ENCODE results near the gene QRFP. TPM values are rescaled to one million over a fixed set of nuclear protein-coding genes. Genes with fewer than 3 reads are reported as not detected.

Gene QRFP
- total and polyA plus RNA-seq, 2 of the 8 experiments (the other 6 are each of a cell fraction or from before 2014, with no cell fraction given): not detected

- Histone ChIP-seq H3K56ac (replicated peaks; ENCODE audit: insufficient read length, low read depth, low read length) (no peak overlapping the region), H2BK15ac (ENCODE audit: low read length) (no peak overlapping the region), H3K9me3 (ENCODE audit: insufficient read depth in 2 of 2, low read depth in 1 of 2, low read length in 1 of 2) (no peaks in the 10 kb centered on the region), H3K4me3 (ENCODE audit: extremely low read depth in 1 of 4, insufficient read depth in 2 of 4, low read depth in 3 of 4, low read length in 4 of 4) (no peak overlapping the region), H3K4me2 (ENCODE audit: insufficient read depth in 1 of 2, low read depth in 2 of 2, low read length in 2 of 2) (no peak overlapping the region), H3K36me3 (ENCODE audit: control insufficient read depth in 2 of 4, insufficient read depth in 4 of 4, low read length in 3 of 4) (no peaks in the 10 kb centered on the region), H2BK20ac (ENCODE audit: low read length) (no peak overlapping the region), H4K91ac (replicated peaks; ENCODE audit: insufficient read length, low read length) (no peak overlapping the region), H3K18ac (ENCODE audit: extremely low read depth, low read length) (no peak overlapping the region), H3K79me1 (ENCODE audit: low read depth, low read length) (no peaks in the 10 kb centered on the region), H3K4ac (replicated peaks; ENCODE audit: insufficient read length, low read depth, low read length) (peak overlapping the region; percentile 17), H2AFZ (ENCODE audit: low read length) (no peak overlapping the region), H4K20me1 (replicated peaks in 1 of 2; ENCODE audit: control insufficient read depth in 1 of 2, insufficient read depth in 2 of 2, low read length in 2 of 2) (no peaks in the 10 kb centered on the region), H3K9ac (replicated peaks in 1 of 4; ENCODE audit: extremely low read depth in 1 of 4, low read depth in 3 of 4, low read length in 3 of 4) (no peak overlapping the region), H2BK5ac (ENCODE audit: low read depth, low read length) (no peak overlapping the region), H4K5ac (ENCODE audit: insufficient read length, low read depth, low read length) (no peak overlapping the region), H3K27me3 (replicated peaks in 1 of 4; ENCODE audit: control insufficient read depth in 3 of 4, extremely low read depth in 1 of 4, insufficient read depth in 3 of 4, low read length in 3 of 4) (no peaks in the 10 kb centered on the region; a peak in 1 of 7 replicates), H4K8ac (ENCODE audit: extremely low read depth, insufficient read depth, low read length) (no peak overlapping the region), H3K23me2 (ENCODE audit: low read depth, low read length) (no peaks in the 10 kb centered on the region), H3K14ac (ENCODE audit: insufficient read length) (no peak overlapping the region), H2BK120ac (replicated peaks; ENCODE audit: low read depth, low read length) (no peak overlapping the region), H3K23ac (ENCODE audit: insufficient read length) (no peak overlapping the region), H3K79me2 (ENCODE audit: control insufficient read depth in 1 of 2, insufficient read depth in 2 of 2, low read length in 2 of 2) (no peaks in the 10 kb centered on the region), H2AK5ac (ENCODE audit: low read depth, low read length) (no peak overlapping the region), H3K27ac (ENCODE audit: low read depth, low read length) (no peak overlapping the region), H2BK12ac (ENCODE audit: low read depth, low read length) (peak overlapping the region; percentile 27; the same call in 1 of the 2 replicates), H3K4me1 (replicated peaks in 1 of 4; ENCODE audit: control insufficient read depth in 3 of 4, insufficient read depth in 4 of 4, low read length in 3 of 4) (peaks cover 0 to 12% (median 2%) of the 10 kb centered on the region in 4 experiments; a peak in 5 of 7 replicates)
- FAIRE-seq (no peak), DNase-seq (ENCODE audit: low read depth in 1 of 2, low spot score in 2 of 2) (no peak)
- ChIA-PET CTCF (ENCODE audit: partially characterized antibody) (interaction anchor here (0.5 to 3.9 kb wide), 3 partner anchors 9 to 87 kb away, joined by 3 to 16 read pairs (median 3); no protein-coding TSS in a partner anchor), POLR2A (ENCODE audit: partially characterized antibody) (interaction anchor here (0.9 to 1.9 kb wide), 4 partner anchors 10 to 57 kb away, joined by 3 to 9 read pairs (median 4); no protein-coding TSS in a partner anchor)
- WGBS, 2 experiments (ENCODE audit: extremely low coverage in 1 of 2, insufficient coverage in 1 of 2, insufficient read length in 1 of 2, insufficient replicate concordance in 2 of 2, low coverage in 1 of 2, low lambda C conversion rate in 2 of 2, missing lambda C conversion rate in 1 of 2): 89% methylated on average over 41 of the region's 42 CpGs; no CpG with 5 or more reads in 1 of the 2 experiments
- TF ChIP-seq BACH1 (IDR thresholded peaks at IDR 0.05; ENCODE audit: low read length) (no peak), HDAC6 (IDR thresholded peaks at IDR 0.05; ENCODE audit: low read depth, low read length) (no peak), POLR2AphosphoS5 (IDR thresholded peaks at IDR 0.05; ENCODE audit: low read depth, low read length) (no peak), KDM1A (IDR thresholded peaks at IDR 0.05; ENCODE audit: borderline replicate concordance, low read length) (0 out of 2 replicates have a peak, but pooled peaks have one; percentile 24), SP4 (IDR thresholded peaks at IDR 0.05; ENCODE audit: low read length) (no peak), EP300 (IDR thresholded peaks at IDR 0.05; ENCODE audit: borderline replicate concordance in 1 of 2, low read depth in 2 of 2, low read length in 2 of 2) (no peak), MAX (IDR thresholded peaks at IDR 0.05) (peak; percentile 14; the same call in 1 of the 2 replicates)
- TF ChIP-seq, protein P1, sequence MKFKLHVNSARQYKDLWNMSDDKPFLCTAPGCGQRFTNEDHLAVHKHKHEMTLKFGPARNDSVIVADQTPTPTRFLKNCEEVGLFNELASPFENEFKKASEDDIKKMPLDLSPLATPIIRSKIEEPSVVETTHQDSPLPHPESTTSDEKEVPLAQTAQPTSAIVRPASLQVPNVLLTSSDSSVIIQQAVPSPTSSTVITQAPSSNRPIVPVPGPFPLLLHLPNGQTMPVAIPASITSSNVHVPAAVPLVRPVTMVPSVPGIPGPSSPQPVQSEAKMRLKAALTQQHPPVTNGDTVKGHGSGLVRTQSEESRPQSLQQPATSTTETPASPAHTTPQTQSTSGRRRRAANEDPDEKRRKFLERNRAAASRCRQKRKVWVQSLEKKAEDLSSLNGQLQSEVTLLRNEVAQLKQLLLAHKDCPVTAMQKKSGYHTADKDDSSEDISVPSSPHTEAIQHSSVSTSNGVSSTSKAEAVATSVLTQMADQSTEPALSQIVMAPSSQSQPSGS (IDR thresholded peaks at IDR 0.05; ENCODE audit: low read length): no peak
These were observed 27.2 kb upstream of the QRFP start for GRCh38 chr9:130923611-130924447.

Measured in H1 (cell line).